Peyer's patch (tissue), 4 donors: ENCODE measurements around the gene CCDC134. TPM values are rescaled to one million over a fixed set of nuclear protein-coding genes. Genes with fewer than 3 reads are reported as not detected.
A peak's percentile ranks its signal among the peaks of the same experiment; 100 is the strongest.
"Not testable (repeated sequence)": the region's sequence is repeated elsewhere in the genome, so short reads cannot be mapped to it uniquely, and the experiment has no call there.

Source experiments
- DNase-seq, 3 donors: peaks; one replicate each; pipeline ENCODE4 v3.0.0-alpha.2; 2017 to 2019
- H3K27ac ChIP-seq, 4 donors: fragments of 200-600 bp; sonication (generic); one replicate each; pipeline ENCODE4 v1.5.1; 2016 to 2019
- H3K27me3 ChIP-seq, 2 donors: fragments of 200-600 bp; sonication (generic); one replicate each; pipeline ENCODE4 v1.5.1; 2019
- H3K36me3 ChIP-seq, 3 donors: fragments of 200-600 bp; sonication (generic); one replicate each; pipeline ENCODE4 v1.5.1; 2016 to 2019
- H3K4me1 ChIP-seq, 4 donors: fragments of 200-600 bp; sonication (generic); one replicate each; pipeline ENCODE4 v1.5.1; 2016 to 2019
- H3K4me3 ChIP-seq, 4 donors: fragments of 200-600 bp; sonication (generic); 1 replicate in 3 of 4; 2 replicates in 1 of 4; pipeline ENCODE4 v1.5.1; 2016 to 2019; ENCODE audit warnings: mild to moderate bottlenecking in 1 of 4
- H3K9me3 ChIP-seq, 4 donors: fragments of 200-600 bp; sonication (generic); one replicate each; pipeline ENCODE4 v1.5.1; 2016 to 2019; ENCODE audit warnings: mild to moderate bottlenecking in 1 of 4
- CTCF ChIP-seq, 6 experiments: fragments of 450-650 bp in 4 of 6; fragments of 200-600 bp in 2 of 6; sonication (generic) in 1 of 6; IDR thresholded peaks; one replicate each; pipeline ENCODE4 v1.5.1; 2017 to 2019; ENCODE audit warnings: antibody characterized with exemption in 6 of 6, mild to moderate bottlenecking in 3 of 6, moderate library complexity in 1 of 6
- POLR2A ChIP-seq, 2 donors: fragments of 450-650 bp; IDR thresholded peaks; one replicate each; pipeline ENCODE4 v1.5.1; 2017; ENCODE audit warnings: antibody characterized with exemption in 2 of 2, mild to moderate bottlenecking in 2 of 2, moderate library complexity in 2 of 2
- total RNA-seq, 4 donors: library from RNA; depleted of rRNA; stranded (reverse); fragments of >200 nt; gene quantifications; one replicate each; pipeline ENCODE4 v1.1.0, GENCODE V29; 2016

CCDC134 gene
- total RNA-seq, 4 donors from 2014 or later: 8.1 to 20.6 (median 10.2) TPM

DNA sequence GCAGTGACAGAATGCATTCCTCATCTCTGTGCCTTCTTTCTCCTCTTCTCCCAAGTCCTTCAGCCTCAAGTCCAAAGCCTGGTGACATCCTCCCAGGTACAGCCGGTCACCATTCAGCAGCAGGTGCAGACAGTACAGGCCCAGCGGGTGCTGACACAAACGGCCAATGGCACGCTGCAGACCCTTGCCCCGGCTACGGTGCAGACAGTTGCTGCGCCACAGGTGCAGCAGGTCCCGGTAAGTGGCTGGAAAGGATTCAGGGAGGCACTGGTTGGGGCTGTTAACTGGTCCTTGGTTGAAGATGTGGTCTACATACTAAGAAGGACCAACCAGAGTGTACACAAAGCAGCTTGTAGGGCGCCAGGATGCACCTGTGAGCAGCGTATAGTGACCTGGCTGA, 68.1 kb downstream of the CCDC134 start:
- Histone ChIP-seq H3K27ac (no peak overlapping the region), H3K9me3 (no peaks in the 10 kb centered on the region), H3K36me3 (peaks cover 0 to 71% (median 0%) of the 10 kb centered on the region in 3 donors), H3K4me3 (no peak overlapping the region), H3K27me3 (no peaks in the 10 kb centered on the region), H3K4me1 (peaks cover 0 to 8% (median 0%) of the 10 kb centered on the region in 4 donors)
- DNase-seq: no peak
- TF ChIP-seq CTCF (IDR thresholded peaks at IDR 0.05) (no peak), POLR2A (IDR thresholded peaks at IDR 0.05) (no peak)

DNA sequence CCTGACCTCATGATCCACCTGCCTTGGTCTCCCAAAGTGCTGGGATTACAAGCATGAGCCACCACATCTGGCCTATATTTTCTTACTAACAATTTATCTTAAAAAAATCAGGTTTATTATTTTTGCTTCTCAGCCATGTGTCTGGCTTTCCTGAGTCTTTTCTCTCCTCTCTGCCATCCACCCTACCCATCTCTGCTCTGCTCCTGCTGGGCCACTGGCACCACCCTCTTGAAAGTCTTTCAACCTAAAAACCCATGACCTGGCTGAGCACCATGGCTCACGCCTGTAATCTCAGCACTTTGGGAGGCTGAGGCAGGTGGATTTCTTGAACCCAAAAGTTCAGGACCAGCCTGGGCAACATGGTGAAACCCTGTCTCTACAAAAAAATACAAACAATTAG, 69.6 kb downstream of the CCDC134 start:
- not testable (repeated sequence) for H3K27ac ChIP-seq, H3K4me1 ChIP-seq, H3K9me3 ChIP-seq, H3K27me3 ChIP-seq, H3K4me3 ChIP-seq, DNase-seq
- H3K36me3 ChIP-seq: peaks cover 0 to 86% (median 0%) of the 10 kb centered on the region in 3 donors

- no peak for DNase-seq
- Histone ChIP-seq H3K4me1 (peaks cover 0 to 2% (median 0%) of the 10 kb centered on the region in 4 donors), H3K27ac (no peak overlapping the region), H3K9me3 (no peaks in the 10 kb centered on the region), H3K36me3 (peaks cover 0 to 93% (median 0%) of the 10 kb centered on the region in 3 donors), H3K4me3 (no peak overlapping the region), H3K27me3 (no peaks in the 10 kb centered on the region)
- TF ChIP-seq POLR2A (IDR thresholded peaks at IDR 0.05): no peak
- no peak for TF ChIP-seq CTCF (IDR thresholded peaks at IDR 0.05)
Measured at GRCh38 chr22:41870786-41871185, 70.3 kb downstream of the CCDC134 start.

- peaks cover 0 to 100% (median 0%) of the 10 kb centered on the region in 3 donors for H3K36me3 ChIP-seq
- H3K27me3 ChIP-seq: no peaks in the 10 kb centered on the region
- H3K27ac ChIP-seq: peak overlapping the region in 1 of 4 donors; percentile 38
- H3K4me3 ChIP-seq: no peak overlapping the region
- no peaks in the 10 kb centered on the region for H3K4me1 ChIP-seq
- TF ChIP-seq CTCF (IDR thresholded peaks at IDR 0.05) (no peak), POLR2A (IDR thresholded peaks at IDR 0.05) (no peak)
- DNase-seq: no peak
- no peaks in the 10 kb centered on the region for H3K9me3 ChIP-seq
Measured at GRCh38 chr22:41873391-41873790, 72.9 kb downstream of the CCDC134 start.

GRCh38 chr22:41874090-41874489, 73.6 kb downstream of the CCDC134 start:
- TF ChIP-seq POLR2A (IDR thresholded peaks at IDR 0.05) (no peak), CTCF (IDR thresholded peaks at IDR 0.05) (no peak)

GRCh38 chr22:41875531-41876270, 75.2 kb downstream of the CCDC134 start:
- H3K4me1 ChIP-seq: no peaks in the 10 kb centered on the region
- H3K9me3 ChIP-seq: no peaks in the 10 kb centered on the region
- no peak for DNase-seq
- no peak for TF ChIP-seq POLR2A (IDR thresholded peaks at IDR 0.05)
- no peak for TF ChIP-seq CTCF (IDR thresholded peaks at IDR 0.05)
- no peak overlapping the region for H3K27ac ChIP-seq
- no peaks in the 10 kb centered on the region for H3K27me3 ChIP-seq
- H3K36me3 ChIP-seq: peaks cover 0 to 99% (median 0%) of the 10 kb centered on the region in 3 donors
- H3K4me3 ChIP-seq: no peak overlapping the region

More at GRCh38 chr22:41874090-41874489, 73.6 kb downstream of the CCDC134 start:
- no peak overlapping the region for H3K4me3 ChIP-seq
- H3K27ac ChIP-seq: no peak overlapping the region
- no peak for DNase-seq
- H3K9me3 ChIP-seq: no peaks in the 10 kb centered on the region
- no peaks in the 10 kb centered on the region for H3K27me3 ChIP-seq
- no peaks in the 10 kb centered on the region for H3K4me1 ChIP-seq
- H3K36me3 ChIP-seq: peaks cover 0 to 100% (median 0%) of the 10 kb centered on the region in 3 donors
